SKM-1 (cell line): ENCODE measurements around the gene CCDC69.
A peak's percentile ranks its signal among the peaks of the same experiment; 100 is the strongest.

Experiments
- DNase-seq: peaks from one replicate; lab custom pipeline; 2025; ENCODE audit not compliant: unreplicated experiment; lab: John Stamatoyannopoulos, UW

CCDC69 gene

DNA sequence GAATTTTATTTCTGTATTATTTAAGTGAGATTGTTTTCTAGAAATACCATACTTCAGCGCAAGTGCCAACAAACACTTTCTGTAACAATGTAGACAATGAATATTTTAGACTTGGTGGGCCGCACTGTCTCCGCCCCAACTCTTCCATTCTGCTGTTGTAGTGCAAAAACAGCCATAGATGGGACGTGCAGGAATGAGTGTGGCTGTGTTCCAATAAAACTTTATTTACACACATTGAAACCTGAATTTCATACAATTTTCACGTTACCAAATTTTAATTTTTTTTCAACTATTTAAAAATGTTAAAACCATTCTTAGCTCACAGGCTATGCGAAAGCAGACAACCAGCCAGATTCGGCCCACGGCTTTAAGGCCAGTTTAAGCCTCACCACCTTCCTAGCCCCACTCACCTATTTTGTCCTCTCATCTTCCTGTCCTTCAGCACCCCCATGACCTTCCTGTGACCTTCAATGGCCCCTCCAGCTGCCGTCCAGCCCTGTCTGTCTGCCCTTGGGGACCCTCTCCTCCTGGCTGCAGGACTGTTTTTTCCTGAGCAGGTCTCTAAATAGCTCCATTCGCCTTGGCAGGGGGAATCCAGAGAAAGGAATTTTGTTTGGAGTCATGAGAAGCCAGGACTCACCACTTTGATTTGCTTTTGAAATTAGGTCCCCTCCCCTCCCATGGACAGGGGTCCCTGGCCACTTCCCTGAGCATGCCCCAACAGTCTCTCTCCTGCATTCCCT lies 55.1 kb downstream of the CCDC69 start:
- DNase-seq = no peak

GRCh38 chr5:151167022-151167421 lies 56.9 kb downstream of the CCDC69 start:
- no peak for DNase-seq

DNA sequence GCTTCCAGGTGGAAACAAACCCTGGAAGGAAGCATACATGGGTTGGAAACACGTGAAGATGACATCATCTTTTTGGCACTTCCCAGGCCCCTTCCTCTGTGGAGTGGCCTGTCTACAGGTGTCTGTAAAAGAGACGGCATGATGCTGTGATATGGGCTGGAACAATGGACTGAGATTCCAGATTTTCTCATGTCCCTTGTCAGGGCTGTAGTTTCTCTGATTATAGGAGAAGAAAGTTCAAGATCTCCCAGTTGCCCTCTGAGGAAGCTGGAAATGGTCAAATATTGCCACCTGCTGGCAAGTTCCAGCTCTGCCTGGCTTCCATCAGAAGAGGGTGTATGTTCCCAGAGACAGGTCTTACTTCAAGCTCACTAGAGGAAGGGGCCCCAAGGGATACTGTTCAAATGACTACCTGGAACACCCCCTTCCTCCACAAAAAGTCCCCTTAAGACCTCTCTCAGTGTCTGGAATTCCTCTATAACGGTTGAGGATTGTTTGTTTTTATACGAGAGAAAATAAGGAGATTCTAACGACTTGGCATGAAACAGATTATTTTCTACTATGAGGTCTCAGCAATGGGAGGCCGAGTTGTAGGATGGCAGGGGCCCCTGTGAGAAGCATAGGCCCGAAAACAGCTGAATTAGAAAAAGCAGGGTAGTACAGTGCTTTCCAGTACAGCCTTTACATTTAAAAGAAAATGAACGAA lies 59.1 kb downstream of the CCDC69 start:
- DNase-seq = peak; percentile 79

- no peak for DNase-seq
These were observed 61.1 kb downstream of the CCDC69 start for GRCh38 chr5:151162776-151163175.

- DNase-seq = no peak
These were observed 64.1 kb downstream of the CCDC69 start for GRCh38 chr5:151159649-151160373.

- no peak for DNase-seq
These were observed 65.6 kb downstream of the CCDC69 start for GRCh38 chr5:151158287-151158661.

DNA sequence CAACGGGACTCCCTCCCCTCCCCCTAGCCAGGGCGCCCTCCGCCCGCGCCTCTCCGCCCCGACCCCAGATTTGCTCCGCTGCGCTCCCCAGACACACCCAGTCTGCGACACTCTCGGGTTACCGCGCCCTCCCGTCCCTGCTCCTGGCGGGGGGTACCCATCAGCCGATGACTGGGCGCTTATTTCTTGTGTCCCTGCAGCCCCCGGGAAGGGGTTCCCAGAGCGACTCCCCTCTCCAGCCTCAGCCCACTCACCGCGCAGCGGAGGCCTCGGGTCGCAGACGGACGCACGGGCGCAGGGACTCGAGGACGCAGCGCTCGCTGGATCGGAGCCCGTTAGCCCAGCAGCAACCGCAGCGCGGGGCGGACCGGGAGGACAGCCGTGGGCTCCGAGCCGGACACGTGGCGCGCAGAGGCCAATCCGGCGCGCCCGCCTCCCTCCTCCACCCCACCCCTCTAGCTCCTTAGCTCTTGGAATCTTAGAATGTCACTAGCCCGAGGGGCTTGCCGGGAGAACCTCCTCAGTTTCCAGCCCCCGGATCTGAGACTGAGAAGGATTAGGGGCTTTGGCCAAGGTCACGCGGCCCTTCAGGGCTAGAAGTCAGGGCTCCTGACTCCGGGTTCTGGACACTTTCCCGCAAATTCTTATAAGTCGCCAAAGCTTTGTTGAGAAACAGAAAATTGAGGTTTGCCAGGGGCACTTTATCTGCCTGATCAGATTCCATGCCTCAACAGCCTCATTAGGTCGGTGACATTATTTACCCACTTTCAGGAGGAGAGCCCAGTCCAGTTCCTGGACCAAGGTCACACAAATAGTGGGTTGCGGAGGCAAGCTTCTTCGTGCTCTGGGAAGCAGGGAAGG lies 66.2 kb downstream of the CCDC69 start, which contains the start of gene ANXA6:
Gene ANXA6 (minus strand): TSS at position 354 of the 861 bp plus-strand sequence. CDS start 9,878 bp downstream, outside the sequence.
- peak; percentile 58 for DNase-seq

DNA sequence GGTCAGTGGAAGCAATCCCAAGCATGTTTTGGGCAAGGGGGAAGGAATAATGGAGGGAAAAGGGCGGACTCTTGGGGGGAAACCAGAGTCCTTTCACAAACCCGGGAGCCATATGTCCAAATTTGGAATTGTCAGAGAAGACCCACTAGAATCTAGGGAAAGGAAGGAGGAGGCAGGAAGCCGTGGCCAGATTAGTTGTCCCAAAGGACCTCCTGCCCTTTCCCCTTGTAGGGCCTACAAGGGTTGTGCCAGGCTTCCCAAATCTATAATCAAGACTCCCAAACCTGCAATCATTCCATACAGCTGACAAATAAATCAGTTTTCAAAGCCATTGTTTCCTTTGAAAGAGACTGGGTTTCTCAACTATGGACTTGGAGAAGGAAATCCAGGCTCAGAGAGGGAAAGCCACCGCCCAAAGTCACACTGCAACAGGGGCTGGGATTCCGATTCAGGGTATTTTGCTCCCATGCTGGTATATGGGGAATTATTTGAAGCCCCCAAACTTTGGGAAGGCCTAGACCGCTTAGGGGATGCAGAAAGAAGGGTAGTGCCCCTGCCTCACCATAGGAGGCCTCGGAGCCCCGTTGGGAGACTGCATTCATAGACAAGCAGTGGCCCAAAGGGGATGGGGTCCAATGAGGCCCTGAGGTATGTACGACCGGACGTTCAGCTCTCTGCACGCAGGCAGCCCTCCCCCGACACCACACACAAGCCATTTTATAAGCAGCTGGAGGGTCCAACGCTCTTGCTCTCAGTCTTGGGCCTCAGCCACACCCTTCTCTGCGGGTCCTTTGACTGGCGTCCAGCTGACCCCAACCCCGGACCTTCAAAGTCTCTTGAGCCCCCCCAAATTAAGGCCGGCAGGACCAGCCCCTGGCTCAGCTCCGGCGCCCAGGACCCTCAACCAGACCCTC lies 67.1 kb downstream of the CCDC69 start:
- DNase-seq = no peak

DNA sequence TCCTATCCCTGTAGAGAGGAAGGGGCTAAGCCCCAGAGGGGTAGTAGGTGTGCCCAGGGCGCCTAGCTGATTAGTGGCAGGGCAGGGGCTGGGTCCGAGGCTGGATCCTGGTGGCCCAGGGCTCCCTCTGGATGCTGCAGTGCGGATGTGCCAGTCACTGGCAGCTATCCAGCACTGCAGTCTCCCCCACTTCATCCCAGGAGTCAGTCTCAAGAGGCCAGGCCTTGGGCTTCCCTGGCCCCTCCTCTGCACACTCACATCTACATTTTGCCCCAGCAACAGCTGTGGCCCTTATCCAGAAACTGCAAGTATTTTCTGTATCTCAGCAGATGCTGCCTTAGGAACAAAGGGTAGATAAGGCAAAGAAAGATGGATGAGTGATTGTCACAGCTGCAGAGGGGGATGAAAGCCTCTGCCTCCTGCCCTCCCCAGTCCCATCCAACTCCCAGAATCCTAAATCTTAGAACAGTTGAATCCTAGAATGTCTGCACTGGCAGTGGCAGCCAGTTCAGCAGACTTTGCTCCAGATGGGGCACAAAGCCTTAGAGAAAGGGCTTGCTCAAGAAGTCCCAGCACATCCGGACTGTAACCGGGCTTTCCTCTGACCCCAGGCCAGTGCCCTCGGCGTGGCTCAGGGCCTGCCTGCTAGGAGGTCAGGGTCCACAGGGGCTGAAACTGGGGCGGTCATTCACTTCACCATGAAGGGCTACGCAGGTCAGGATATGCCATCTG lies 68.0 kb downstream of the CCDC69 start:
- DNase-seq = no peak

- no peak for DNase-seq
These were observed 68.7 kb downstream of the CCDC69 start for GRCh38 chr5:151154931-151155774.

DNA sequence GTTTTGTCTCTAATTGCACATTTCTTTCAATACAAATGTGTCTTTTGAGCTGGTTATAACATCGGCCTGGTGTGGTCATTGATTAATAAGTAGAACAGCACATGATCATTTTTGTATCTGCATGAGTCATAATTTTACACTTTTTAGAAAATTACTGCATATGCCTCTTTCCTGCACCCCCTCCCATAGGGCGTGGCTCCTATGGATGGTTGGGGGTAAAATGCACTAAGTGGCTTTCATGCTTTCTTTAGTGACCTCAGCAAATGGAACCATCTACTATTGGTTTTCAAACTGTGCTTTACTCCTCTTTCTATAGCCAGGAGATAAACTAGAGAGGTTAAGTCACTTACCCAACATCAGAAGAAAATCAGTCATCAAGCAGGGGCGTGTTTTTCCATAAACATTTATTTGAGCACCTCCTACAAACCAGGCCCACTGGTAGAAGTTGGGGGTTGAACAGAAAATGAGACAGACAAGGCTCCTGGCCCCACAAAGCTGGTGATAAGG lies 70.1 kb downstream of the CCDC69 start:
- no peak for DNase-seq

DNA sequence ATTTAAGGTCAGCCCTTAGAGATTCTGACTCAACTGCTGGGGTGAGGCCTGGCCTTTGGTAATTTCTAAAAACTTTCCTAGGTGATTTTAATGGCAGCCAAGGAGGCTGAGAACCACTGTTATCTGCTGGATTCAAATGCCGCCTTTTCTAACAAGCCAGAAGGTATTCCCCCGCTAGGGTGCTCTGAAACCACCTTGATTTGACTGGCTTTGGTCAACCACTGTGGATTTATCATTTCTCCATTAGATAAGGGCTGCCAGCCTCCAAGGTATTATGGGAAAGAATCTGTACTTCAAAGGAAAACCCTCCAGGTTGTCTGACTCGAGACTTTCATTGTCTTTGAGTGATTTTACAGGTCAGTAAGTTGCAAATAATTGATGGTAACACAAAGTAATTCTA lies 70.6 kb downstream of the CCDC69 start:
- DNase-seq = no peak

DNA sequence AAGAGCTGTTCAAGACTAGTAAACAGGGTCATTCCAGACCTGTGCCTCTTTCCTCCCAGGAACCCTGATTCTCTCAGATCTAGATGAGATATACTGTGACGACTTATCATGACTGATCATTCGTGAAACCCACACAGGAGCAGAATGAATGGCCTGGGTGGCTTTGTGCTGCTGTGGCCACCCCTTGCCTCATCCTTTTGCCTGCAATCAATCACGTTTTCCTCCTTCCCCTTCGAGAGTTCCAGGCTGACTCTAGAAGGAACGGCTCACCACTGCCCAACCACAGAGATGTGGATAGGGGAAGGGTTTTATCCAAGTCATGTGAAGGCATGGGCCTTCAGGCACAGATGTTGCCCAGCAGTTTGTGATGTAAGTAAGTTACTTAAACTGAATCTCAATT lies 72.1 kb downstream of the CCDC69 start:
- DNase-seq = peak; percentile 91

- no peak for DNase-seq
These were observed 72.6 kb downstream of the CCDC69 start for GRCh38 chr5:151151263-151151660.

GRCh38 chr5:151150471-151151262 lies 73.2 kb downstream of the CCDC69 start:
- DNase-seq = peak; percentile 67

GRCh38 chr5:151148583-151148982 lies 75.3 kb downstream of the CCDC69 start:
- no peak for DNase-seq

DNA sequence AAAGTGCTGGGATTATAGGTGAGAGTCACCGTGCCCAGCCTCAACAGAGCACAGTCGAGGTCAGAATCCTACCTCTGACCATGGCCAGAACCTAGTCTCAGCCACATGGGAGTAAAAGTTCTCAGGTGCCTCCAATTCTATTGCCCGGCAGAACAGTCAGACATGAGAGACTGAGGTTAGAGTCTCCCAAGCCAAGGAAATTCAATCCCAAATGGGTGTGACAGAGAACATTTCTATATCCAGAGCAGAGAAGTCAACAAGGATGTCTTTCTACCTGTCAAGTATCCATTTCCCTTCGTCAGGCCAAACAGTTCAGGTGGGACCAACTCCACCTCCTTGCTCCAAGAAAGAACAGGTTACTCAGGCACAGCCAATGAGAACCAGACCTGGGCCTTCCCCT lies 76.9 kb downstream of the CCDC69 start:
- no peak for DNase-seq
